Stimulated activated CD4-positive, alpha-beta T cell treated with anti-CD3 and anti-CD28 coated beads, Interleukin-1b, Interleukin-23, amount 100 ng/mL, for 48 hours (primary cell): ENCODE data around the gene ARMC8.
A peak's percentile ranks its signal among the peaks of the same experiment; 100 is the strongest.

Experiments used
- DNase-seq: peaks from one replicate; pipeline ENCODE4 v3.0.0-alpha.2; 2020

ARMC8 gene

DNA sequence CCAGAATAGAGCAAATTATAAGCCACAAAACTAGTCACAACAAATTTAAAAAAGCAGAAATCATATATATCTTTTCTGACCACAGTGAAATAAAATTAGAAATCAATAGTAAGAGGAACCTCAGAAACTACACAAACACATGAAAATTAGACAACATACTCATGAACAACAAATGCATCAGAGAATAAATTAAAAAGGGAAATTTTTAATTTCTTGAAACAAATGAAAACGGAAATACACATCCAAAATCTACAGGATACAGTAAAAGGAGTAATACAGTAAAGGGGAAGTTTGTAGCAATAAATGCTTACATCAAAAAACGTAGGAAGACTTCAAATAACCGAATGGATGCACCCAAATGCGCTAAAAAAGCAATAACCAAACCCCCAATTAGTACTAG is 123.4 kb downstream of the ARMC8 start:
- no peak for DNase-seq

DNA sequence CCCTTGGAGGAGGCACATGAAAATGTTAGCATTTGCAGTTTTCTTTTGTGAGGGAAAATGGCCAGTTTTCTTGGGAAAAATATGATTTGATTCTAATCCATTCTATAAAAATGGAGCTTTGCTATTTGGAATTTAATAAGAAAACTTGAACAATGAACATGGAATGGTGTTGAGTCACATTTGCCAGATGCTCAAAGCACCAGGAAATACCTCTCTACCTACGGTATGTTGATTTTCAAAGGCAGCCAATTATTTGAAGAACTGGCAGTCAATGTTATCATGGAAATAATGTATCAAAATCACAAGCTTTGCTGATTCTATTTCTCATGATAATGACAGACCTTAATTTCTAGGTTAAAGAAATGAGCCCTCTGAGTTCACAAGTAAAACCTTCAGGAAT is 127.7 kb downstream of the ARMC8 start:
- DNase-seq = no peak

DNA sequence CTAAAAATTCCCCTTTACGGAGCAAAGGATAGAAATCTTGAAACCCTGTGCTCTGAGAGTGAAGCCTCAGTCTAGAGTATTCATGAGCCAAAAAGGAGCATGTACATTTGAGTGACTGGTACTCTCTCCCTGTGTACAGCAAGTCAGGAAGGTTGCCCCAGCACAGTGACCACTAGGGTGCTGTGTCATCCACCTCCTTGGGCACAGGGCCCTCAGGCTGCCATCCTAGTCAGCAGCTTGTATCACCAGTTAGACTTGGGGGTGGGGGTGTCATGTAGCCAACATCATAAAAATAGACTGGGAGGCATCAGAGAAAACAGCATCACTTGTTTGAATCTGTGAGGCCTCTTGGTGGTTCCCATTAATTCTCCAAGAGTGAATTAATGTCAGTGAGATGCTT is 130.6 kb downstream of the ARMC8 start:
- DNase-seq = no peak

GRCh38 chr3:138323971-138324370 is 136.9 kb downstream of the ARMC8 start:
- DNase-seq = no peak

DNA sequence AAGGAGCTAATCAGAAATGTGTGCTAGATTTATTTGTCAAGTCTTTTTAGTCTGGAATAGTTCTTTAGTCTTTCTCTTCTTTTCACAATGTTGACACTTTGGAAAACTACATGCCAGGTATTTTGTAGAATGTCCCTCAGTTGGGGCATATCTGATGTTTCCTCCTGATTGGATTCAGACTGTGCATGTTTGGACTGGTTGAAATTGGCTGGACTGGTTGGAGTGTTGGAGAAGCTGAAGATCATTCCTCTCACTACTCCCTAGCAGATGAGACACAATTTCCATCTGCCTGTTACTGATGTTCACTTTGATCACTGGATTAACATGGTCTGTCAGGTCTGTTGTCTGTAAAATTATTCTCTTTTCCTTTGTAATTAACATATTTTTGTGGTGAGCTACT is 138.9 kb downstream of the ARMC8 start:
- DNase-seq = no peak

GRCh38 chr3:138326866-138327595 is 139.9 kb downstream of the ARMC8 start:
- no peak for DNase-seq

DNA sequence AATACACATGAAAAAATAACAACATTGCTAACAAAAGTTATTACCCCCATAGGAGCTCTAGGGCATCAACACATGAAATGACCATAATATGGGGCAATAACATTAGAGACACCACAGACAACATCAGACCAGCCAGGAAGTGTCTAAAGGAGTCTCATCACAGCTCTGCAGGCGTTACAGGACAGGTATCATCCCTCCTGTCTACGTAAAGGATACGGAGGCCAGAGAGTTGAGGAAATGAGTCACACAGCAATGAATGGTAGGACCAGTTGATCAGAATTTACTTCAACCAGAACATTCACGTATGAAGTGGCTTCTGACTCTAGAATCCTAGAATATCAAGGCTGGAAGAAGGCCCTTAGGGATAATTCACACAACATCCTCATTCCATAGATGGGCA is 140.7 kb downstream of the ARMC8 start:
- no peak for DNase-seq

DNA sequence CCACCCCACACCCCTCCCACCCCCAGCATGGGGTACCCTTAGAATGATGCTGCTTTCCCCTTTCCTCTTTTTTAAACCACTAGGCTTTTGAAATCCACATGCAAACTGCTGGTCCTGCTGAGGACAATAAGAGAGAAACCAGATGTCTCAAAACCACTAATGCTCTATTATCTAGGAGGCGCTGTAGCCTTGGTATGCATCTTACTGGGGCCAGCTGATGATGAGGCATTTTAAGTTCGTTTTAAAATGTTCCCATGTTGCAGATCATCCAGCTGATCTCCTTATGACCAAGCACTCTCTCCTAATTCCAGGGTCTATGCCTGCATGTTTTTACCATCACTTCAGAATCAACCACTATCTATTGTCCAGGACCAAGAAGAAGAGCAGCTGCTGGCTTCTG is 141.2 kb downstream of the ARMC8 start:
- DNase-seq = no peak

GRCh38 chr3:138329127-138329983 is 142.3 kb downstream of the ARMC8 start, which contains the start of gene NME9:
Gene NME9 (minus strand): TSS chr3:138329851. CDS start chr3:138329335, 516 bp downstream.
- DNase-seq = peak; percentile 91

GRCh38 chr3:138329984-138330293 is 142.8 kb downstream of the ARMC8 start:
- no peak for DNase-seq

DNA sequence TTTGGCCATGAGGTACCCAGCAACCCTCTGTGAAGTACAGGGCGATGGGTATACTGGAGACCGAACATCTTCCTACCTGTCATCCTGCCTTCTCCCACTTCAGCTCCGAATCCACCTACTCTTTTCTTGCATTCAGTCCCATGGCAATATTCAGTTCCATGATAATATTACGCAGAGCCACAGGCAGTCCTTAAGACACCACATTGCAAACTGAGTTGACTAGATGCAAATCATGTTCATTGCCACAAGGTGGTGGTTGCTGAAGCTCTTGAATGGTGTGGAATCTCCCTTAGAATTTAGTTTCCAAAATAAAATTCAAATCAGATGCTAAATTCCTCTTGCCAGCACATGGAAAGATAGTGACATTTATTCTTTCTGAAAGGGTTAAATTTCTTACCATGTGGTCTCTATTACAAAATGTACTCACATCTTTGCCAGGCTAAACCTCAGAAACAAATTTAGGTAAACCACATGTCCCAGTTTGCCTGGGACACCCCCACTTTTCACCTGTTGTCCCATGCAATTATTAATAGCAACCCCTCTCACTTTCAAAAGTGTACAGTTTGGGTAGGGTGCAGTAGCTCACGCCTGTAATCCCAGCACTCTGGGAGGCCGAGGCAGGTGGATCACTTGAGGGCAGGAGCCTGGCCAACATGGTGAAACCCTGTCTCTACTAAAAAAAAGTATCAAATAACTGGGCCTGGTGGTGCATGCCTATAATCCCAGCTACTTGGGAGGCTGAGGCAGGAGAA is 144.2 kb downstream of the ARMC8 start:
- DNase-seq = no peak

GRCh38 chr3:138332472-138333073 is 145.5 kb downstream of the ARMC8 start:
- no peak for DNase-seq

DNA sequence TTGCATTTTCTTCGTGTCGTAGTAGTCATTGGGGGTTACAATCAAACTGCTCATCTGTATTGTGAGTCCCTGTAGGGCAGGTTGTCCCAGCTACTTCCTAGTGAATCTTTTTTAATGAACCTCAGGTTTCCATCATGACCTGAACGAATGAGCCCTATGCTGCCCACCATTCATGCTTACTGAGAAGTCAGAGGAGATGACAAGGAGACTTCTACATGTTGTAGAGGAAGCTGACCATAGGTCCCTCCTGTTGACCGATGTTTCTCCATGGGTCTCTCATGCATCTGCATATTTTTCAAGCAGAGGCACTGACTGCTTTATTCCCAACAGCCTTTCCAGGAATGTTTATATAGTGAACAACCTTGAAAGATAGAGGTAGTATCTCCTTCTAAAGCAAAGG is 147.5 kb downstream of the ARMC8 start:
- no peak for DNase-seq

DNA sequence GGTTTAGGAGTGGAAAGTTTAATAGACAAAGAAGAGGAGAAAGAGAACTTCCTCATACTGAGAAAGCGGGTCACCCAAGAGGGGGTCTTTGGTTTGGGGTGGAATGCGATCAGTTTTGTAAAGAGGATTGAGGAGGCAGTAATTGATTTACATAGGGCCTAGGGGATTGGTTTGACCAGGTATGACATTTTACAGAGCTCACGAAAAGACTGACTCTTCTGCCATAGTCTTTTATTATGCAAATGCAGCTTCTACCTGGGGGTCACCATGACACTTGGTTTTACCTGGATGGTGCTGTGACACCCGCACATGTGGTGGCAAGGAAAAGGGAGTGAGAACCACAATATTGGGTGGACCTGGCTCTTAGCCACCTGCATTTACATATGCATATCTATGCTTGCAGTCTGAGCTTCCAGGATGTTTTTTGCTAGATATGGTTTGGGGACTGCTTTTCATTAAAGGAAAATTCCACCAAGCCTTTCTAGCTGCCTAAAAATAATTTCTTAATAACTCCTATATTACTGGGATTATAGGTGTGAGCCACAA is 149.4 kb downstream of the ARMC8 start:
- DNase-seq = no peak

GRCh38 chr3:138338244-138338643 is 151.1 kb downstream of the ARMC8 start:
- DNase-seq = no peak

- DNase-seq = no peak
These were observed 151.7 kb downstream of the ARMC8 start for GRCh38 chr3:138338811-138339210.

DNA sequence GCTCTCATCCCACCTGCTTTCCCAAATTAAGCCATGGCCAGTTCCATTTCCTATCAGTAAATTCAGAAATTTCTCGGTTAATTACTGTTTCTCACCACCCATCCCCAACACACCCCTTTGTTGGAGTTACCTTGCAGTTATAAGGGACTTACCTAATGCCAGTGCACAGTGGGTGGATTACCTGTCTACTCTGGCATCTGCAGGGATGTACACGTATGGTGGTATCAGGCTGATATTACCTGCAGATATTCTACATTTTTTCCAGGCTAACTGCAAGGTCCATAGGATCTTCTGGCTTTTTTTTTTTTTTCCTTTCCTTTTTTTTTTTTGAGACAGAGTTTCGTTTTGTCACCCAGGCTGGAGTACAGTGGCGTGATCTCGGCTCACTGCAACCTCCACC is 153.4 kb downstream of the ARMC8 start:
- no peak for DNase-seq

DNA sequence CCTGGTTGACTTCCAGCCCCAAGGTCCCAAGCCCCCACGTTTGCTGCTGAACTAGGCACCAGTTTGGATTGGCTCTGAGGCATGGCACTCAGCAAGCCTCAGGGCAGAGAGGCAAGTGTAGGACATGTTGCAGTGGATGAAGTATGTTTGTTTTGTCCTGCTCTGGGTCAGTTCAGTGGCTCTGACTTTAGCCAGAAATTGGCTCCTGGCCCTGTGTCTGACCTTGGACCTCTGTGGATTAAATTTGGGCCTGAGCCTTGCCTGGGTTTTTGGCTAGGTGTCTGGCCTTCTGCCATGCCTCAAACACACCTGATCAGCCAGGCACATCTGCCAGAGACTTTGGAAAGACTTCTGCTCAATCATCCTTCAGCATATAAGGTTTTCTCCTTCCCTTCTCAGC is 157.7 kb downstream of the ARMC8 start:
- no peak for DNase-seq
